Measurements from ENCODE around the gene ASB5. TPM values are rescaled to one million over a fixed set of nuclear protein-coding genes. Genes with fewer than 3 reads are reported as not detected.
A peak's percentile ranks its signal among the peaks of the same experiment; 100 is the strongest.

The ASB5 gene
- total RNA-seq, 1 experiment from 2014 or later = not detected

DNA sequence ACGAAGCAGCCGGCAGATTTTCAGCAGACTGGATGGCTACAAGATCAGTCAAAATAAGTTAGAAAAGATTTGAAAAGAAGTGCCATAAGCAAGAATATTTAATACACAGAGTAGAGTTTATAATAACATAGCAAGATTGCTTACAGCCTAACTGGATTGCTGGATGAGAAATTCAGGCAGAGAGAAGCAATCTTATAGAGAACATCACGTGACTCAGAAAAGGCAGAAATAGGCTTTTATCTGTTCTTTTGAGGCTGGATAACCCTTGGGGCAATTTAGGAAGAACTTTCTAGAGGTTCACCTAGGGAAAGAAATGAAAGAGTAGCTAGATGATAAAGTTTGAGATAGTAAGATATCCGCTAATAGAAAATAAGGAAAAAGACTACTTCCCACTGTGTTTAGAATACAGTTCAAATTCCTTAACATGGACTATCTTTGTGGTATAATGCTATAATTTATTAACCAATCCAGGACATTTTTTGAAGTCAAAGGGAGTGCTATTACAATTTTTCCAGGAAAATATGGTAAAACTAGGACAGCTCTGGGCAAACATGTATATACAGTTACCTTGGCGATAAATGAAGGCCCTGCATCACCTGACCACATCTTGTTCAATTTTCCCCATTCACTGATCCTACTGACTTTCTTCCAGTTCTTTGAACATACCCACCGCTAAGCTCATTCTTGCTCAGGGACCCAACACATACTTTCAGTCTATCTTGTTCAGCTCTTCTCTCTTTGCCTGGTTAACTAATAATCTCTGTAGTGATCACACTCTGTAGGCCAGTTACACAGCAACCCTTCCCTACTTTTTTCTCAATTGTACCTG is 38.0 kb upstream of the ASB5 start:
- ChIA-PET CTCF (no interaction called here), POLR2A (no interaction called here), RAD21 (ENCODE audit: low non-redundant PET in 1 of 2, low total read pairs in 2 of 2, uncharacterized antibody in 2 of 2, unreplicated experiment in 2 of 2) (no interaction called here)
- peak overlapping the region; percentile 77 for H2AFZ ChIP-seq (ENCODE audit: low read depth, low read length, poor library complexity, severe bottlenecking)
- H3K4me3 ChIP-seq (replicated peaks in 1 of 2; ENCODE audit: low read depth in 1 of 2, low read length in 2 of 2) = no peak overlapping the region
- H3K9me3 ChIP-seq (ENCODE audit: control insufficient read depth in 1 of 2, insufficient read depth in 1 of 2, low read depth in 1 of 2, low read length in 2 of 2) = no peaks in the 10 kb centered on the region
- no peaks in the 10 kb centered on the region for H4K20me1 ChIP-seq (ENCODE audit: insufficient read depth)
- H3K79me2 ChIP-seq (ENCODE audit: insufficient read depth, low read length) = no peaks in the 10 kb centered on the region
- H3K9me2 ChIP-seq (ENCODE audit: insufficient read depth) = no peaks in the 10 kb centered on the region; the same call in 1 of the 2 replicates
- peaks cover 2 to 27% of the 10 kb centered on the region in 2 experiments; a peak in 3 of 4 replicates for H3K4me1 ChIP-seq (ENCODE audit: control insufficient read depth in 1 of 2, insufficient read depth in 2 of 2, low read length in 2 of 2)
- ATAC-seq (no peak), DNase-seq (ENCODE audit: low read depth, low spot score) (no peak)
- H3K4me2 ChIP-seq (ENCODE audit: low read length) = no peak overlapping the region
- no TSS peak for BruUV-seq (replicated peaks)
- no peak overlapping the region for H3K27ac ChIP-seq (ENCODE audit: low read depth, low read length)
- H3K9ac ChIP-seq (ENCODE audit: low read length) = no peak overlapping the region
- TF ChIP-seq CBX3 (IDR thresholded peaks at IDR 0.05; ENCODE audit: low read depth) (no peak), CEBPB (IDR thresholded peaks at IDR 0.05; ENCODE audit: low read depth) (no peak)
- H3K36me3 ChIP-seq (ENCODE audit: control insufficient read depth in 1 of 2, insufficient read depth in 2 of 2, low read length in 2 of 2) = no peaks in the 10 kb centered on the region
- intact Hi-C loops (cut with micrococcal nuclease) = no loop called here
- no peaks in the 10 kb centered on the region for H3K27me3 ChIP-seq (ENCODE audit: insufficient read depth, low read length)

DNA sequence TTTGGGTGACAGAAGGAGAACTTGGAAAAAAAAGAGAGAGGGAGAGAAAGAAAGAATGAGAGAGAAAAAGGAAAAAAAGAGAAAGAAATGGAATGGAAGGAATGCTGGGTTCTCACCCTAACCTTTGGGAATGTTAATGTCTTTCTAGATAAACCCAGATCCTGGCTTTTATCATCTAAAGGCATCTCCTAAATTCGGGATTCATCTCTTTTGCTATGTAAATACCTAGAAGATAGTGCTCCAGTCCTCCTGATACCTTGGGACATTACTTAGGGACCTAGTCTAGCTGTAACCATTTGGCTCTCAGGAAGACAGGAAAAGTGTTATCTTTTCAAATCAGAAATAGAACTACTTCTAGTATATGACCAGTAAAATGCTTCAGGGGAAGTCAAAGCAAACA is 34.9 kb upstream of the ASB5 start:
- no peaks in the 10 kb centered on the region for H3K9me3 ChIP-seq (ENCODE audit: control insufficient read depth in 1 of 2, insufficient read depth in 1 of 2, low read depth in 1 of 2, low read length in 2 of 2)
- H3K27ac ChIP-seq (ENCODE audit: low read depth, low read length) = no peak overlapping the region
- H3K79me2 ChIP-seq (ENCODE audit: insufficient read depth, low read length) = no peaks in the 10 kb centered on the region
- no TSS peak for BruUV-seq (replicated peaks)
- no peaks in the 10 kb centered on the region; the same call in 1 of the 2 replicates for H3K9me2 ChIP-seq (ENCODE audit: insufficient read depth)
- TF ChIP-seq SRF (IDR thresholded peaks at IDR 0.05; ENCODE audit: low read depth) = no peak
- TF ChIP-seq EZH2phosphoT487 (IDR thresholded peaks at IDR 0.05; ENCODE audit: borderline replicate concordance) = no peak
- TF ChIP-seq TCF7L2 (IDR thresholded peaks at IDR 0.05; ENCODE audit: borderline replicate concordance, extremely low read depth, insufficient read depth, insufficient read length) = no peak
- no peak for TF ChIP-seq ZNF274 (IDR thresholded peaks at IDR 0.05; ENCODE audit: low read depth, low read length)
- no peak for TF ChIP-seq POLR2A (IDR thresholded peaks at IDR 0.05; ENCODE audit: borderline replicate concordance, extremely low read depth, insufficient read depth, insufficient read length)
- TF ChIP-seq CBX3 (IDR thresholded peaks at IDR 0.05; ENCODE audit: low read depth) = no peak
- TF ChIP-seq CEBPB (IDR thresholded peaks at IDR 0.05; ENCODE audit: low read depth) = no peak
- TF ChIP-seq JUND (IDR thresholded peaks at IDR 0.05) = no peak
- TF ChIP-seq YY1 (IDR thresholded peaks at IDR 0.05; ENCODE audit: extremely low read depth, insufficient replicate concordance, low read depth, low read length) = no peak
- H3K4me3 ChIP-seq (replicated peaks in 1 of 2; ENCODE audit: low read depth in 1 of 2, low read length in 2 of 2) = no peak overlapping the region
- ChIA-PET RAD21 (ENCODE audit: low non-redundant PET in 1 of 2, low total read pairs in 2 of 2, uncharacterized antibody in 2 of 2, unreplicated experiment in 2 of 2) (no interaction called here), CTCF (no interaction called here), POLR2A (no interaction called here)
- DNase-seq (ENCODE audit: low read depth, low spot score) = no peak
- no peaks in the 10 kb centered on the region for H3K27me3 ChIP-seq (ENCODE audit: insufficient read depth, low read length)
- H3K4me1 ChIP-seq (ENCODE audit: control insufficient read depth in 1 of 2, insufficient read depth in 2 of 2, low read length in 2 of 2) = peaks cover 2 to 33% of the 10 kb centered on the region in 2 experiments; a peak in 3 of 4 replicates
- no peak overlapping the region for H2AFZ ChIP-seq (ENCODE audit: low read depth, low read length, poor library complexity, severe bottlenecking)
- H3K9ac ChIP-seq (ENCODE audit: low read length) = no peak overlapping the region
- H4K20me1 ChIP-seq (ENCODE audit: insufficient read depth) = no peaks in the 10 kb centered on the region
- no peak for ATAC-seq
- no peaks in the 10 kb centered on the region for H3K36me3 ChIP-seq (ENCODE audit: control insufficient read depth in 1 of 2, insufficient read depth in 2 of 2, low read length in 2 of 2)
- no peak overlapping the region for H3K4me2 ChIP-seq (ENCODE audit: low read length)
- intact Hi-C loops (cut with micrococcal nuclease) = no loop called here
